PFSK-1 (cell line): ENCODE data around the gene SORT1.

Experiments
- FOXP2 ChIP-seq: optimal IDR thresholded peaks from 2 replicates; pipeline ENCODE3; 2011; ENCODE audit warnings: borderline replicate concordance, control low read depth, inconsistent platforms; ENCODE audit not compliant: insufficient read depth; ENCODE audit errors: extremely low read length, extremely low read depth
- POLR2AphosphoS5 ChIP-seq: IDR thresholded peaks from 2 replicates; pipeline ENCODE4 v1.6.1; 2012; ENCODE audit warnings: low read depth, mild to moderate bottlenecking, control low read depth, low read length, moderate library complexity
- REST ChIP-seq, 2 experiments: IDR thresholded peaks; 2 replicates each; pipeline versions ENCODE4 v1.6.1 to v1.8.0; 2011 to 2012; ENCODE audit warnings: low read depth in 2 of 2, low read length in 2 of 2, control low read depth in 1 of 2, inconsistent platforms in 1 of 2, mild to moderate bottlenecking in 1 of 2, moderate library complexity in 1 of 2; ENCODE audit not compliant: insufficient read depth in 1 of 2
- SIN3A ChIP-seq: IDR thresholded peaks from 2 replicates; pipeline ENCODE4 v1.6.1; 2012; ENCODE audit warnings: mild to moderate bottlenecking, low read length, moderate library complexity, borderline replicate concordance; ENCODE audit not compliant: insufficient read depth
- TAF1 ChIP-seq: IDR thresholded peaks from 2 replicates; pipeline ENCODE4 v1.6.1; 2012; ENCODE audit warnings: low read length, control low read depth, borderline replicate concordance; ENCODE audit not compliant: insufficient read depth

The SORT1 gene

GRCh38 chr1:109377698-109378097 is 20.0 kb downstream of the SORT1 start:
- TF ChIP-seq FOXP2, result no peak
- no peak for TF ChIP-seq POLR2AphosphoS5
- TF ChIP-seq TAF1, result no peak
- no peak for TF ChIP-seq REST (IDR thresholded peaks at IDR 0.05; ENCODE audit: insufficient read depth in 1 of 2, low read depth in 2 of 2, low read length in 2 of 2)
- no peak for TF ChIP-seq SIN3A

- TF ChIP-seq FOXP2 (no peak), REST (IDR thresholded peaks at IDR 0.05; ENCODE audit: insufficient read depth in 1 of 2, low read depth in 2 of 2, low read length in 2 of 2) (no peak), SIN3A (no peak), POLR2AphosphoS5 (no peak), TAF1 (no peak)
Observed at GRCh38 chr1:109373126-109373525, 24.6 kb downstream of the SORT1 start.

- no peak for TF ChIP-seq SIN3A
- no peak for TF ChIP-seq FOXP2
- no peak for TF ChIP-seq REST (IDR thresholded peaks at IDR 0.05; ENCODE audit: insufficient read depth in 1 of 2, low read depth in 2 of 2, low read length in 2 of 2)
- TF ChIP-seq TAF1, result no peak
- TF ChIP-seq POLR2AphosphoS5, result no peak
Observed at GRCh38 chr1:109372281-109372680, 25.4 kb downstream of the SORT1 start.

GRCh38 chr1:109371341-109371739 is 26.4 kb downstream of the SORT1 start:
- no peak for TF ChIP-seq TAF1
- TF ChIP-seq POLR2AphosphoS5, result no peak
- no peak for TF ChIP-seq FOXP2
- TF ChIP-seq SIN3A, result no peak
- no peak for TF ChIP-seq REST (IDR thresholded peaks at IDR 0.05; ENCODE audit: insufficient read depth in 1 of 2, low read depth in 2 of 2, low read length in 2 of 2)

- TF ChIP-seq POLR2AphosphoS5, result no peak
Observed at GRCh38 chr1:109370712-109371340, 26.9 kb downstream of the SORT1 start.
